Measurements from ENCODE around the gene PDE7B. TPM values are rescaled to one million over a fixed set of nuclear protein-coding genes. Genes with fewer than 3 reads are reported as not detected.

PDE7B gene
- total RNA-seq, 4 donors from 2014 or later: 3.4 to 15.4 (median 9.3) TPM

- Histone ChIP-seq H3K4me3 (no peak overlapping the region), H3K36me3 (no peaks in the 10 kb centered on the region), H3K27me3 (no peaks in the 10 kb centered on the region), H3K4me1 (no peaks in the 10 kb centered on the region), H3K27ac (replicated peaks in 1 of 4) (no peak overlapping the region), H3K9me3 (no peaks in the 10 kb centered on the region)
- intact Hi-C loops (cut with DNase I): no loop called here
- TF ChIP-seq, protein P1, sequence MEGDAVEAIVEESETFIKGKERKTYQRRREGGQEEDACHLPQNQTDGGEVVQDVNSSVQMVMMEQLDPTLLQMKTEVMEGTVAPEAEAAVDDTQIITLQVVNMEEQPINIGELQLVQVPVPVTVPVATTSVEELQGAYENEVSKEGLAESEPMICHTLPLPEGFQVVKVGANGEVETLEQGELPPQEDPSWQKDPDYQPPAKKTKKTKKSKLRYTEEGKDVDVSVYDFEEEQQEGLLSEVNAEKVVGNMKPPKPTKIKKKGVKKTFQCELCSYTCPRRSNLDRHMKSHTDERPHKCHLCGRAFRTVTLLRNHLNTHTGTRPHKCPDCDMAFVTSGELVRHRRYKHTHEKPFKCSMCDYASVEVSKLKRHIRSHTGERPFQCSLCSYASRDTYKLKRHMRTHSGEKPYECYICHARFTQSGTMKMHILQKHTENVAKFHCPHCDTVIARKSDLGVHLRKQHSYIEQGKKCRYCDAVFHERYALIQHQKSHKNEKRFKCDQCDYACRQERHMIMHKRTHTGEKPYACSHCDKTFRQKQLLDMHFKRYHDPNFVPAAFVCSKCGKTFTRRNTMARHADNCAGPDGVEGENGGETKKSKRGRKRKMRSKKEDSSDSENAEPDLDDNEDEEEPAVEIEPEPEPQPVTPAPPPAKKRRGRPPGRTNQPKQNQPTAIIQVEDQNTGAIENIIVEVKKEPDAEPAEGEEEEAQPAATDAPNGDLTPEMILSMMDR (IDR thresholded peaks at IDR 0.05): no peak
- TF ChIP-seq POLR2AphosphoS5 (IDR thresholded peaks at IDR 0.05) (no peak), POLR2A (IDR thresholded peaks at IDR 0.05; ENCODE audit: low read depth) (no peak), EP300 (IDR thresholded peaks at IDR 0.05) (no peak)
- 86% methylated on average over 2 of the region's 2 CpGs for whole genome bisulfite sequencing
- no peak for DNase-seq (ENCODE audit: extremely low spot score)
Measured at GRCh38 chr6:135972586-135972985, 121.1 kb downstream of the PDE7B start.

DNA sequence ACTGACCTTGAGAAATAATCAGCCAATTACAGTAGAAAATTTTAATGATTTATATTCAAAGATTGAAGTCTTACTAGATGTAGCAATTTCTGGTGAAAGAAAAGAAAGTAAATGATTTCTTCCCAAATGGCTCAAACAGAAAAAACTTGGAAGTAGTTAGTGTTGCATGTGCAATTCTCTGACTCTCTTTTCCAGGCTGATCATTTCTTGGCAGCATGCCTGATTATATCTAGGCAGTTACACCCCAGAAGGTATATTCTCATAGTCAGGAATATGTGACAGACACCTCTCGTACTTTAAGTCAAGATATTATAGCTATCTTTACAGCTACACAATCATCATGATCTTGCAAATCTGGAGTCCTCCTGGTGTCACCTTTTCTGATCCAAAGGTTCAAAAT is 122.9 kb downstream of the PDE7B start:
- no peak overlapping the region for H3K27ac ChIP-seq (replicated peaks in 1 of 4)
- intact Hi-C loops (cut with DNase I): no loop called here
- WGBS: 45% methylated on average over 1 of the region's 1 CpG
- H3K4me1 ChIP-seq: no peaks in the 10 kb centered on the region
- no peaks in the 10 kb centered on the region for H3K36me3 ChIP-seq
- TF ChIP-seq EP300 (IDR thresholded peaks at IDR 0.05): no peak
- TF ChIP-seq, protein P1 (IDR thresholded peaks at IDR 0.05): no peak
- TF ChIP-seq POLR2A (IDR thresholded peaks at IDR 0.05; ENCODE audit: low read depth): no peak
- no peak for TF ChIP-seq POLR2AphosphoS5 (IDR thresholded peaks at IDR 0.05)
- no peak overlapping the region for H3K4me3 ChIP-seq
- DNase-seq (ENCODE audit: extremely low spot score): no peak
- H3K9me3 ChIP-seq: no peaks in the 10 kb centered on the region
- H3K27me3 ChIP-seq: no peaks in the 10 kb centered on the region

DNA sequence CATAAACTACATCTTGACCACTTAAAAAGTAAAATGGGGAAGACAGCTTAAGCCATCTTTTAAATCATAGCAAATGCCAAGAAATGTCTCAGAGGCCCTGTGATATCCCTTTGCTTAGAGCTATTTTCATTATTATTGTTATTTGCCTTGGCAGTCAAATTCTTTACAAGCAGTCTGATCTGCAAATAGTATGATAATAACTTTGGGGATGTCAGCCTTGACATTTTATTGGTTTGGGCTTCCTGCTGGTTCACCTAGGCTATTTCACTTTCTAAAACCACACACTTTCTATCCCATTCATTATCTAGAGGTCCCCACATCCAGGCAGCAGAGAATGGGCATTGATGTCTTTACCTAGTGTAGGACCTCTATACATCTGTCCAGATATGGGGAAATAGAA is 125.1 kb downstream of the PDE7B start:
- H3K27me3 ChIP-seq: no peaks in the 10 kb centered on the region
- DNase-seq (ENCODE audit: extremely low spot score): no peak
- intact Hi-C loops (cut with DNase I): no loop called here
- no peaks in the 10 kb centered on the region for H3K4me1 ChIP-seq
- H3K27ac ChIP-seq (replicated peaks in 1 of 4): no peak overlapping the region
- H3K4me3 ChIP-seq: no peak overlapping the region
- TF ChIP-seq, protein P1 (IDR thresholded peaks at IDR 0.05): no peak
- TF ChIP-seq EP300 (IDR thresholded peaks at IDR 0.05) (no peak), POLR2AphosphoS5 (IDR thresholded peaks at IDR 0.05) (no peak), POLR2A (IDR thresholded peaks at IDR 0.05; ENCODE audit: low read depth) (no peak)
- no peaks in the 10 kb centered on the region for H3K36me3 ChIP-seq
- no peaks in the 10 kb centered on the region for H3K9me3 ChIP-seq

GRCh38 chr6:135983093-135983492 is 131.6 kb downstream of the PDE7B start:
- TF ChIP-seq, protein P1 (IDR thresholded peaks at IDR 0.05): no peak
- TF ChIP-seq POLR2AphosphoS5 (IDR thresholded peaks at IDR 0.05) (no peak), POLR2A (IDR thresholded peaks at IDR 0.05; ENCODE audit: low read depth) (no peak), EP300 (IDR thresholded peaks at IDR 0.05) (no peak)
- no peak for DNase-seq (ENCODE audit: extremely low spot score)
- Histone ChIP-seq H3K9me3 (no peaks in the 10 kb centered on the region), H3K36me3 (no peaks in the 10 kb centered on the region), H3K4me3 (no peak overlapping the region), H3K27me3 (no peaks in the 10 kb centered on the region), H3K4me1 (no peaks in the 10 kb centered on the region), H3K27ac (replicated peaks in 1 of 4) (no peak overlapping the region)
- 88% methylated on average over 3 of the region's 3 CpGs for WGBS
- intact Hi-C loops (cut with DNase I): no loop called here

DNA sequence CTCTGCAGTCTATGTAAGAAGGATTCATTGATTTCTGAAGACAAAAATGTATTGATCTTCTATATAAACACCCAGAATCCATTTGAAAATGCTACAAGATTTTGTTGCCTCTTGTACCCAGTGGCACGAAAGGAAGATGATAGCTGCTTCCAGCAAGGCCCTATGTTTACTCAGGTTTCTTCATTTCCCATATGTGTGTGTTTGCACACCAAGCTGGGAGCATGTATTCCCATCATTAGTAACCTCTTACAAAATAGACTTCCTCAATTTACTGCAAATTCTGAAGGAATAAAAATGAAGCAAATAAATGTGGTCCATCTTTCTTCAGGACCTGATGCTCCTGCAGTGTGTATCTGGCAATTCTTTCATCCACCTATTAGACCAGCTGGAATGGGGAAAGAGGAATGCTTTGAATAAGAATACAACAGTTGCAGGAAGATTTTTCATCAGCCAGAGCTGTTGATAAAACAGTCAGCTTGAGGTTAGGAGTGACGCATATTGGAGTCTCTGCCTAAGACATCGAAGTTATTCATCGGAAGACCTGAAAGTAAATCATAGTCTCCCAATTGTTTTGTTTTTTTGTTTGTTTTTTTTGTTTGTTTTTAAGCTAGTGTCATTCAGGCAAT is 132.3 kb downstream of the PDE7B start:
- Histone ChIP-seq H3K27me3 (no peaks in the 10 kb centered on the region), H3K27ac (replicated peaks in 1 of 4) (no peak overlapping the region), H3K4me1 (no peaks in the 10 kb centered on the region), H3K36me3 (no peaks in the 10 kb centered on the region), H3K9me3 (no peaks in the 10 kb centered on the region), H3K4me3 (no peak overlapping the region)
- WGBS: 80% methylated on average over 4 of the region's 4 CpGs
- no peak for TF ChIP-seq POLR2AphosphoS5 (IDR thresholded peaks at IDR 0.05)
- TF ChIP-seq, protein P1 (IDR thresholded peaks at IDR 0.05): no peak
- TF ChIP-seq POLR2A (IDR thresholded peaks at IDR 0.05; ENCODE audit: low read depth): no peak
- TF ChIP-seq EP300 (IDR thresholded peaks at IDR 0.05): no peak
- DNase-seq (ENCODE audit: extremely low spot score): no peak
- intact Hi-C loops (cut with DNase I): no loop called here
